Thoracic aorta (tissue), 2 donors: ENCODE measurements around the gene SMG5. TPM values are rescaled to one million over a fixed set of nuclear protein-coding genes. Genes with fewer than 3 reads are reported as not detected.

Experiments
- ATAC-seq: fragments of 150-250 bp; one replicate; pipeline ENCODE4 v1.8.0; 2017; ENCODE audit warnings: low read depth; ENCODE audit not compliant: insufficient number of reproducible peaks, low FRiP score
- DNase-seq: peaks from one replicate; pipeline ENCODE4 v3.0.0-alpha.2; 2020; ENCODE audit warnings: low spot score
- H3K27ac ChIP-seq, 2 donors: fragments of 200-600 bp; sonication (generic); 1 replicate in 1 of 2; 2 replicates in 1 of 2; pipeline ENCODE4 v1.5.1; 2016; ENCODE audit warnings: mild to moderate bottlenecking in 2 of 2, moderate library complexity in 2 of 2
- H3K27me3 ChIP-seq: fragments of 200-600 bp; sonication (generic); replicated peaks from 2 replicates; pipeline ENCODE4 v1.6.0; 2016; ENCODE audit warnings: mild to moderate bottlenecking; ENCODE audit not compliant: insufficient read depth
- H3K36me3 ChIP-seq: fragments of 200-600 bp; sonication (generic); one replicate; pipeline ENCODE4 v1.5.1; 2016
- H3K4me1 ChIP-seq, 2 donors: fragments of 200-600 bp; sonication (generic); 1 replicate in 1 of 2; 2 replicates in 1 of 2; pipeline versions ENCODE4 v1.5.1 to v1.6.0; 2016; ENCODE audit warnings: low read depth in 2 of 2, mild to moderate bottlenecking in 1 of 2; ENCODE audit not compliant: control insufficient read depth in 1 of 2
- H3K4me3 ChIP-seq: fragments of 200-600 bp; sonication (generic); 2 replicates; pipeline ENCODE4 v1.5.1; 2016; ENCODE audit warnings: mild to moderate bottlenecking
- H3K9me3 ChIP-seq: fragments of 200-600 bp; sonication (generic); 2 replicates; pipeline ENCODE4 v1.5.1; 2016
- CTCF ChIP-seq: fragments of 200-600 bp; sonication (generic); IDR thresholded peaks from one replicate; pipeline ENCODE4 v1.5.1; 2019; ENCODE audit warnings: antibody characterized with exemption
- total RNA-seq, 2 donors: library from RNA; depleted of rRNA; stranded (reverse); fragments of >200 nt; gene quantifications; one replicate each; pipeline versions ENCODE4 v1.1.0 to v1.2.3, GENCODE V29; 2016

Gene SMG5
- total RNA-seq, 2 donors from 2014 or later: 57.8 to 72.7 TPM

GRCh38 chr1:156295391-156295947, 12.8 kb upstream of the SMG5 start, which contains the start of gene GLMP:
Gene GLMP (minus strand): TSS chr1:156295679. CDS start chr1:156295645, 34 bp downstream.
- peak within 1 kb of the TSS; percentile 68 to 70 for H3K27ac ChIP-seq
- no peak for TF ChIP-seq CTCF
- no peak for ATAC-seq

GRCh38 chr1:156293895-156294294, 11.3 kb upstream of the SMG5 start:
- Histone ChIP-seq H3K36me3 (no peaks in the 10 kb centered on the region), H3K9me3 (no peaks in the 10 kb centered on the region), H3K27ac (no peak overlapping the region), H3K27me3 (no peaks in the 10 kb centered on the region), H3K4me3 (no peak overlapping the region), H3K4me1 (peaks cover 8 to 17% of the 10 kb centered on the region in 2 donors)
- no peak for ATAC-seq
- no peak for DNase-seq
- TF ChIP-seq CTCF: no peak

More at GRCh38 chr1:156295391-156295947, 12.8 kb upstream of the SMG5 start, which contains the start of gene GLMP:
- Histone ChIP-seq H3K4me1 (peaks cover 8 to 17% of the 10 kb centered on the region in 2 donors), H3K9me3 (no peaks in the 10 kb centered on the region), H3K4me3 (peak within 1 kb of the TSS; percentile 89), H3K27me3 (no peaks in the 10 kb centered on the region), H3K36me3 (no peaks in the 10 kb centered on the region)
- DNase-seq: no peak

GRCh38 chr1:156293098-156293434, 10.4 kb upstream of the SMG5 start:
- ATAC-seq (no peak), DNase-seq (no peak)
- H3K4me3 ChIP-seq: no peak overlapping the region
- no peaks in the 10 kb centered on the region for H3K27me3 ChIP-seq
- TF ChIP-seq CTCF: no peak
- no peak overlapping the region for H3K27ac ChIP-seq
- peaks cover 8 to 17% of the 10 kb centered on the region in 2 donors for H3K4me1 ChIP-seq
- no peaks in the 10 kb centered on the region for H3K36me3 ChIP-seq
- H3K9me3 ChIP-seq: no peaks in the 10 kb centered on the region

GRCh38 chr1:156291226-156292061, 8.8 kb upstream of the SMG5 start:
- H3K27ac ChIP-seq: peak overlapping the region; percentile 64 to 77
- H3K36me3 ChIP-seq: no peaks in the 10 kb centered on the region
- H3K4me1 ChIP-seq: peaks cover 8 to 17% of the 10 kb centered on the region in 2 donors
- DNase-seq (peak; percentile 81), ATAC-seq (peak; percentile 38)
- TF ChIP-seq CTCF: no peak
- peak overlapping the region; percentile 69 for H3K4me3 ChIP-seq
- no peaks in the 10 kb centered on the region for H3K9me3 ChIP-seq
- no peaks in the 10 kb centered on the region for H3K27me3 ChIP-seq

- Histone ChIP-seq H3K9me3 (no peaks in the 10 kb centered on the region), H3K27ac (no peak overlapping the region), H3K36me3 (no peaks in the 10 kb centered on the region), H3K4me1 (peaks cover 7 to 10% of the 10 kb centered on the region in 2 donors), H3K27me3 (no peaks in the 10 kb centered on the region), H3K4me3 (no peak overlapping the region)
- TF ChIP-seq CTCF: no peak
- ATAC-seq (no peak), DNase-seq (no peak)
Measured at GRCh38 chr1:156289857-156290256, 7.2 kb upstream of the SMG5 start.
